ENCODE data around the gene SLC1A1.

The SLC1A1 gene

GRCh38 chr9:4494332-4494731 lies 4.1 kb downstream of the SLC1A1 start:
- Histone ChIP-seq H3K9ac (ENCODE audit: low read length) (no peak overlapping the region), H3K27me3 (ENCODE audit: control insufficient read depth, insufficient read depth, low read length) (no peaks in the 10 kb centered on the region), H3K36me3 (ENCODE audit: control insufficient read depth, insufficient read depth, low read length) (no peaks in the 10 kb centered on the region), H3K4me1 (ENCODE audit: control insufficient read depth, insufficient read depth, low read length) (peaks cover 7% of the 10 kb centered on the region), H3K27ac (ENCODE audit: low read depth, low read length) (no peak overlapping the region), H3K4me3 (ENCODE audit: low read length) (no peak overlapping the region)

DNA sequence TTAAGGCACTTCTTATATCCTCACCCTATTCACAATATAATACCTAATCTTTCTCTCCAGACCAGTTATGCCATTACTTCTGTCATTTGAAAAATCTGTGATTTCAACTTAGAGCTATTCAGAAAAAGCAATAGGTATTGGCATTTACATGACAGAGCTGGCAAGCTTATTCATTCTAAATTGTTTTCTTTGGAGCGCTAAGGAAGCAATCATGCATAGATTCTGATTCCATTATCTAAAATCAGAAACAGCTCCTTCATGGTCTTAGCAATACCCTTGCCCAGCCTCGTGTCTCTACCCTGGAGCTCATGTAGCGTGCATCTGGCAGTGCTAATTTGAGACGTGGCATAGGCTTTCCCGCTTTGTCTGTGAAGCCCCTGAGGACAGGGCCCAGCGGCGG lies 4.5 kb downstream of the SLC1A1 start:
- no peaks in the 10 kb centered on the region for H3K27me3 ChIP-seq (ENCODE audit: control insufficient read depth, insufficient read depth, low read length)
- no peak overlapping the region for H3K27ac ChIP-seq (ENCODE audit: low read depth, low read length)
- H3K4me3 ChIP-seq (ENCODE audit: low read length) = no peak overlapping the region
- peaks cover 7% of the 10 kb centered on the region for H3K4me1 ChIP-seq (ENCODE audit: control insufficient read depth, insufficient read depth, low read length)
- no peak overlapping the region for H3K9ac ChIP-seq (ENCODE audit: low read length)
- H3K36me3 ChIP-seq (ENCODE audit: control insufficient read depth, insufficient read depth, low read length) = no peaks in the 10 kb centered on the region

- Histone ChIP-seq H3K4me1 (ENCODE audit: control insufficient read depth, insufficient read depth, low read length) (peaks cover 7% of the 10 kb centered on the region), H3K9ac (ENCODE audit: low read length) (no peak overlapping the region), H3K27ac (ENCODE audit: low read depth, low read length) (no peak overlapping the region), H3K4me3 (ENCODE audit: low read length) (no peak overlapping the region), H3K36me3 (ENCODE audit: control insufficient read depth, insufficient read depth, low read length) (no peaks in the 10 kb centered on the region), H3K27me3 (ENCODE audit: control insufficient read depth, insufficient read depth, low read length) (no peaks in the 10 kb centered on the region)
Measured at GRCh38 chr9:4495537-4495936, 5.3 kb downstream of the SLC1A1 start.

- H3K4me1 ChIP-seq (ENCODE audit: control insufficient read depth, insufficient read depth, low read length) = peaks cover 7% of the 10 kb centered on the region
- no peak overlapping the region for H3K9ac ChIP-seq (ENCODE audit: low read length)
- no peak overlapping the region for H3K27ac ChIP-seq (ENCODE audit: low read depth, low read length)
- no peaks in the 10 kb centered on the region for H3K36me3 ChIP-seq (ENCODE audit: control insufficient read depth, insufficient read depth, low read length)
- no peaks in the 10 kb centered on the region for H3K27me3 ChIP-seq (ENCODE audit: control insufficient read depth, insufficient read depth, low read length)
- H3K4me3 ChIP-seq (ENCODE audit: low read length) = no peak overlapping the region
Measured at GRCh38 chr9:4496497-4496896, 6.2 kb downstream of the SLC1A1 start.

DNA sequence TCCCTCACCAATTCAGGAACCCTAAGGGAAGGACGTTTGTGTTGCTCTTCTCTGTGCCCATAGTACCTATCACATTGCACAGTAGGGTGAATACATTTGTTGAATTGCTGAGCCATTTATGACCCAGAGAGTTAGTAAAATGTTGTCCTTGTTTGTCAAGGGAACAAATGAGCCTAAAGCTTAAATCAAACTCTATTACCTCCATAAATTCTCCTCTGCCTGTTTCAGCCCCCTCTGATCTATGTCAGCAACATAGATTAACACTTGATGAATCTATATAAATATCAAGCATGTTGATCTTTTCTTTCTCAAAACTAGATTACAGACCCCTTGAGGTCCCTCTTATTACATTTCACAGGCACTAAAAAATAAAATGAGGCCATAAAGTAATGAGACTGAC lies 7.1 kb downstream of the SLC1A1 start:
- Histone ChIP-seq H3K27ac (ENCODE audit: low read depth, low read length) (no peak overlapping the region), H3K4me1 (ENCODE audit: control insufficient read depth, insufficient read depth, low read length) (peaks cover 7% of the 10 kb centered on the region), H3K27me3 (ENCODE audit: control insufficient read depth, insufficient read depth, low read length) (no peaks in the 10 kb centered on the region), H3K36me3 (ENCODE audit: control insufficient read depth, insufficient read depth, low read length) (no peaks in the 10 kb centered on the region), H3K4me3 (ENCODE audit: low read length) (no peak overlapping the region), H3K9ac (ENCODE audit: low read length) (no peak overlapping the region)

DNA sequence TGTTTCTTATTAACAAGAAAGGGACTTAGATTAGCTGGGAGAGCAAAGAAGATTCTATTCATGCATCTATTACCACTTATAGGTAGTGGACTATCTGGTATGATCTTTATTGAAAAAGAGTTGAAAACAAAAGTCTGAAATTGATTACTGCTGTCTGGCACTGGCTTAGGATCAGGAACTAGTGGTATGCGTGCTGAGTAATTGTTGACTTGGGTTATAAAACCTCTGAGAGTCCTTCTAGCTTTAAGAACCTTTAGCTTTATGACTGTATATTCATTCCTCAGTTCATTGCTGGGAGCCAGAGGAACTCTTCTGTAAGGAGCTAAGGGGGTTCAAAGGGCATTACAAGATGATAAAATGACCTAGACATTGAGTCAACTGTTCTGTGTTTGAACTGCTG lies 7.6 kb downstream of the SLC1A1 start:
- Histone ChIP-seq H3K4me1 (ENCODE audit: control insufficient read depth, insufficient read depth, low read length) (peaks cover 7% of the 10 kb centered on the region), H3K4me3 (ENCODE audit: low read length) (no peak overlapping the region), H3K27me3 (ENCODE audit: control insufficient read depth, insufficient read depth, low read length) (no peaks in the 10 kb centered on the region), H3K36me3 (ENCODE audit: control insufficient read depth, insufficient read depth, low read length) (no peaks in the 10 kb centered on the region), H3K9ac (ENCODE audit: low read length) (no peak overlapping the region), H3K27ac (ENCODE audit: low read depth, low read length) (no peak overlapping the region)

GRCh38 chr9:4499917-4500316 lies 9.6 kb downstream of the SLC1A1 start:
- no peak overlapping the region for H3K27ac ChIP-seq (ENCODE audit: low read depth, low read length)
- H3K9ac ChIP-seq (ENCODE audit: low read length) = no peak overlapping the region
- H3K36me3 ChIP-seq (ENCODE audit: control insufficient read depth, insufficient read depth, low read length) = no peaks in the 10 kb centered on the region
- no peaks in the 10 kb centered on the region for H3K27me3 ChIP-seq (ENCODE audit: control insufficient read depth, insufficient read depth, low read length)
- no peak overlapping the region for H3K4me3 ChIP-seq (ENCODE audit: low read length)
- H3K4me1 ChIP-seq (ENCODE audit: control insufficient read depth, insufficient read depth, low read length) = peaks cover 7% of the 10 kb centered on the region

DNA sequence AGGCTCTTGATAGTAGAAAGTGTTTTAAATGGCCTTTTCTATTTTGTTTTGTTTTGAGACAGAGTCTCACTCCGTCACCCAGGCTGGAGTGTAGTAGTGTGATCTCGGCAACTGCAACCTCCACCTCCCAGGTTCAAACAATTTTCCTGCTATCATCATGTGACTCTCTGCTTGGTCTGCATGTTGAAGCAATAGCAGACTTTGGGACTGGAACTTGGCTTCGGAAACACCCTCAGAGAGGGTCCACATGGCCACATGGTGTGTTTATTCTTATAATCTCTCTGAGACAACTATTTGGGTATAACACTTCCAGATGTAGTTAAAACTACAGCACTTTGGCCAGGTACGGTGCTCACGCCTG lies 10.9 kb downstream of the SLC1A1 start:
- Histone ChIP-seq H3K4me3 (ENCODE audit: low read length) (no peak overlapping the region), H3K27ac (ENCODE audit: low read depth, low read length) (no peak overlapping the region), H3K9ac (ENCODE audit: low read length) (no peak overlapping the region), H3K36me3 (ENCODE audit: control insufficient read depth, insufficient read depth, low read length) (no peaks in the 10 kb centered on the region), H3K4me1 (ENCODE audit: control insufficient read depth, insufficient read depth, low read length) (peaks cover 7% of the 10 kb centered on the region), H3K27me3 (ENCODE audit: control insufficient read depth, insufficient read depth, low read length) (no peaks in the 10 kb centered on the region)

DNA sequence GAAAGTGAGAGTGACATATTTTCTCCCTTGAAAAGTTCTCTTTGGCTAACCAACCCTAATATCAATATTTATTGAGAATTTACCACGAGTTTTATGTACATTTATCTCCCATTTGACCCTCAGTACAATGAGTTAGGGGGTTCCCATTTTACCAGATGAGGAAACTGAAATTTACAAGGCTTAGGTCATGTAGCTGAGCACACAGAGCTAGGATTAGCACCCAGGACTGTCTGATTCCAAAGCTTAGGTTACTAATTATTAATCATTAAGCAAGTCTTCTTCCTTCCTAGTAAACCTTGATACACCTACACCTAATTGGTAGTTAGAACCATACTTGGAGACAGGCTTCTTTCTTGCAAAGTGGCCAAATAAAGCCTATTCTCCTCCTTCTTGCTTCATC lies 12.2 kb downstream of the SLC1A1 start:
- no peaks in the 10 kb centered on the region for H3K27me3 ChIP-seq (ENCODE audit: control insufficient read depth, insufficient read depth, low read length)
- H3K27ac ChIP-seq (ENCODE audit: low read depth, low read length) = no peak overlapping the region
- no peaks in the 10 kb centered on the region for H3K36me3 ChIP-seq (ENCODE audit: control insufficient read depth, insufficient read depth, low read length)
- no peak overlapping the region for H3K4me3 ChIP-seq (ENCODE audit: low read length)
- peaks cover 7% of the 10 kb centered on the region for H3K4me1 ChIP-seq (ENCODE audit: control insufficient read depth, insufficient read depth, low read length)
- no peak overlapping the region for H3K9ac ChIP-seq (ENCODE audit: low read length)

DNA sequence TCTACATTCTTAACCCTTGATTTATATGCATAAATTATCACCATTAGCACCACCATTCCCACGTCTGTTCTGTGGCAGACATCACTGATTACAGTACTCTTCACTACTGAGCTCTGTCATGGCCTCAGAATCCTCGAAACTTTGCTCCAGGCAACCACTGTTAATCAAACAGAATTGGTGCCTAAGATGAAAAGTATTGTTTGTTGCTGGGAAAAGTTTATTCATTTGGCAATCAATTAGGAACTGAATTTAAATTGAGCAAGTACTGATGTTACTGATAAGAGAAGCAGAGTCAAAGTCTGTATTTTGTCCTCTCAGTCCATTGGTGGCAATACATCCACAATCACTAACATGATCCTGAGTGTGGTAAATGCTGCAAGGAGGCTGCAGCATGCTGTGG lies 12.8 kb downstream of the SLC1A1 start:
- no peaks in the 10 kb centered on the region for H3K36me3 ChIP-seq (ENCODE audit: control insufficient read depth, insufficient read depth, low read length)
- no peaks in the 10 kb centered on the region for H3K27me3 ChIP-seq (ENCODE audit: control insufficient read depth, insufficient read depth, low read length)
- no peak overlapping the region for H3K27ac ChIP-seq (ENCODE audit: low read depth, low read length)
- H3K4me1 ChIP-seq (ENCODE audit: control insufficient read depth, insufficient read depth, low read length) = peaks cover 2% of the 10 kb centered on the region
- no peak overlapping the region for H3K4me3 ChIP-seq (ENCODE audit: low read length)
- H3K9ac ChIP-seq (ENCODE audit: low read length) = no peak overlapping the region

GRCh38 chr9:4504250-4504649 lies 14.0 kb downstream of the SLC1A1 start:
- peaks cover 8% of the 10 kb centered on the region for H3K4me1 ChIP-seq (ENCODE audit: control insufficient read depth, insufficient read depth, low read length)
- H3K36me3 ChIP-seq (ENCODE audit: control insufficient read depth, insufficient read depth, low read length) = no peaks in the 10 kb centered on the region
- no peak overlapping the region for H3K9ac ChIP-seq (ENCODE audit: low read length)
- no peak overlapping the region for H3K4me3 ChIP-seq (ENCODE audit: low read length)
- no peak overlapping the region for H3K27ac ChIP-seq (ENCODE audit: low read depth, low read length)
- no peaks in the 10 kb centered on the region for H3K27me3 ChIP-seq (ENCODE audit: control insufficient read depth, insufficient read depth, low read length)

DNA sequence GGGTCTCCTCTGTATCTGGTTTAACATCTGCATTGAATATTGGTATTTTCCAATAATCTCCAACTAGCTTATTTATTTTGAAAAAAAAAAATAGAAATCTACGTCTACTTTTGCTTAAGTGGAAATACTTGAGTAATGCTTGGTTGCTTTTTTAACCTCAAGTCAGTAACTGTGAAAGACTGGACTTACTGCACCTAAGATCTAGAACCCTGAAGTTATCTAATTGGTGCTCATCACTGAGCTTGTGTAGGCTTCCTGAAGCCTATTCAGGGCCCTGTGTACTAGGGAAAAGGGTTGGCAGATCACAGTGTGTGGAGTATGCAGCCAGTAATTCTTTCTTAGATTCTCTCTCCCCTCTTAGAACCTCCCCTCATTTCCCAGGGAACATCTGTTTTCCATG lies 16.2 kb downstream of the SLC1A1 start:
- H3K27ac ChIP-seq (ENCODE audit: low read depth, low read length) = no peak overlapping the region
- no peak overlapping the region for H3K9ac ChIP-seq (ENCODE audit: low read length)
- no peak overlapping the region for H3K4me3 ChIP-seq (ENCODE audit: low read length)
- H3K4me1 ChIP-seq (ENCODE audit: control insufficient read depth, insufficient read depth, low read length) = peaks cover 10% of the 10 kb centered on the region
- no peaks in the 10 kb centered on the region for H3K27me3 ChIP-seq (ENCODE audit: control insufficient read depth, insufficient read depth, low read length)
- no peaks in the 10 kb centered on the region for H3K36me3 ChIP-seq (ENCODE audit: control insufficient read depth, insufficient read depth, low read length)

DNA sequence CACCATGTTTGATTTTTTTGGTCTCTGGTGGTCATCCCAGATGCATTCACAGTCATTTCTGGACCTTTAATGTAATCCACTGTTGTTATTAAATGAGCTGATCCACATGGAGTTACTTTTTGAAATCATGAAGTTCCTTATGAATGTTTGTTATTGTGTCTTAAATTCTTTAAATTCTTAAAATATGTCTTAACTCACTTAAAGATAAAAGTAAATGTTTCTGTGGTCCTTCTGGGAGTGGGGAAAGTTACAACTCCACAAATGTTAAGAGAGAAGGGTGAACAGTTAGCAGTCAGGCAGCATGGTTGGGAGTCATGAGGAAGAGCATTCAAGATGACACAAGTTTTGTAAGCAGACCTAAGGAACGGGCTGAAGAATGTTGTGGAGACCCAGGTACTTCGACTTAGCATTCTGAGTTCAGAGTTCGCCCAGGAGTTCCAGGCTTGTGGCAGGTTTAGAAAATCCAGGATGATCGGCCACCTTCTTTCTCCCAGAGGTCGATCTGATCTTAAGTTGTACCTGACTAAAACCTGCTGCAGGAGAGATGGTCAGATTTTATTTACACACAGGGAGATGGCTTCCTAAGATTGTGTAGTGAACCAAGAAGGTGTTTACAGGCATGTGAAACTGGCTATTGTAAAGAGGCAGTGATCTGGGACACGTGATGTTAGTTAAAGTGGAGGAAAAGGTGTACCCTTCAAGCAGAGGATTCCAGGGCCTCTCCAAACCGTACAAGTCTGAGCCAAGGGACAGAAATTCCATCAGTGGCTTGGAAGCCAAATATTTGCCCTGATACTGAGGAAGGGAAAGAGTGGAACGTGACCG lies 17.2 kb downstream of the SLC1A1 start:
- no peaks in the 10 kb centered on the region for H3K27me3 ChIP-seq (ENCODE audit: control insufficient read depth, insufficient read depth, low read length)
- H3K36me3 ChIP-seq (ENCODE audit: control insufficient read depth, insufficient read depth, low read length) = no peaks in the 10 kb centered on the region
- H3K9ac ChIP-seq (ENCODE audit: low read length) = no peak overlapping the region
- no peak overlapping the region for H3K4me3 ChIP-seq (ENCODE audit: low read length)
- H3K27ac ChIP-seq (ENCODE audit: low read depth, low read length) = no peak overlapping the region
- peaks cover 10% of the 10 kb centered on the region for H3K4me1 ChIP-seq (ENCODE audit: control insufficient read depth, insufficient read depth, low read length)

Data from rectal smooth muscle tissue (tissue), 1 donor.